GM21529 (cell line): ENCODE data around the gene NFILZ.
"Not testable (repeated sequence)": the region's sequence is repeated elsewhere in the genome, so short reads cannot be mapped to it uniquely, and the experiment has no call there.

Experiments
- ATAC-seq: cut with Tn5 transposase; IDR thresholded peaks from one replicate; pipeline ENCODE4 v1.9.1; 2021; ENCODE audit not compliant: unreplicated experiment

The NFILZ gene

DNA sequence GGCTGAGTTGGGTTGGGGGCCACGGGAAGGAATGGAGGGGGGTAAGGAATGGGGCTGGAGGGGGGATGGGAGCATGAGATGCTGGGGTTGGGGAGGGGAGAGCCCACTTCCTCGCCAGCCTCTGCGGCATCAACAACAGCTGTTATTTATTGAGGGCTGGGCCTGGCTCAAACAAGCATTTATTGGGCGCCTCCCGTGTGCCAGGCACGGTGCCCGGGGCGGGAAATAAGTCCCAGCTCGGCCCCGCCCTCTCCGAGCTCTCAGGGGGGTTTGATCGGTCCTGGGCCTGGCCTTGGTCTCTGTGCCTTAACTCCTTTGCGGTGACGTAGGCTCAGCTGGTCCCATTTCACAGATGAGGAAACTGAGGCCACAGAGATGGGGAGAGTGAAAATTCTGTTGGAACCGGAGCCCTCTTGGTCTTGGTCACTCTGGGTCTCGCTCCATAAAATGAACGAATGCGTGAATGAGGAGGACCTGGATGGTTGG is 19.0 kb upstream of the NFILZ start:
- no peak for ATAC-seq

- no peak for ATAC-seq
These were observed 18.3 kb upstream of the NFILZ start for GRCh38 chr19:8611877-8612806.

DNA sequence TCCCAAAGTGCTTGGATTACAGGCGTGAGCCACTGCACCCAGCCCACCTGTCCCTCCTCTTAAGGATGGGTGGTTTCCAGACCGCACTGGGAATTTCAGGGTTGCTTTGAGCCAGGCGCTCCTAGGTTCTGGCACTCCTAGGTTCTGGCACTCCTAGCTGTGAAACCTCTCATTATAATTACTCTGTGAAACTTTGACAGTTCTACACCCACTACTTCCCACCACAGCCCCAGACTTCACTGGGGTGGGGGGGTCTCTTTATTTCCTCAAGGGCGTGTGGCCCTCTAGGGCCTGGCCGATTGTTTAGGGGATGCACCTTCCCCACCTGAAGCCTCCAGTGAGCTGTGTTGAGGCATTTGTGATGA is 17.6 kb upstream of the NFILZ start:
- no peak for ATAC-seq

DNA sequence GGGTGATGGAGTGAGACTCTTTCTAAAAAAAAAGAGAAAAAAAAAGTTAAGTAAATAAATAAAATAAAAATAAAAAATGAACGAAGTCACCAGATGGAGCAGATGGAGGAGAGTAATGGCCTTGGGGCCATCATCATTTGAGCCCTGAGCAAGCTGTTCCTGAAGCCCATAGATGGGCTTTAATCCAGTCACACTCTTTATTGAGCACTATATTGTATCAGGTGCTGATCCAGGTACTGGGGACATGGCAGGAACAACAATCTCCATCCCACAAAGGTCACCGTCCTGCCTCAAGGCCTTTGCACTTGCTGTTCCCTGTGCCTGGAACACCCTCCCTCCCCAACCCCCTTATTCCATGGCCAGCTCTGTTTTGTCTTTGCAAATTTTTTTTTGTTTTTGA is 16.0 kb upstream of the NFILZ start:
- no peak for ATAC-seq

GRCh38 chr19:8615024-8615423 is 15.4 kb upstream of the NFILZ start:
- ATAC-seq: no peak

GRCh38 chr19:8615813-8616596 is 14.4 kb upstream of the NFILZ start:
- no peak for ATAC-seq

GRCh38 chr19:8616861-8617260 is 13.6 kb upstream of the NFILZ start:
- ATAC-seq: no peak

DNA sequence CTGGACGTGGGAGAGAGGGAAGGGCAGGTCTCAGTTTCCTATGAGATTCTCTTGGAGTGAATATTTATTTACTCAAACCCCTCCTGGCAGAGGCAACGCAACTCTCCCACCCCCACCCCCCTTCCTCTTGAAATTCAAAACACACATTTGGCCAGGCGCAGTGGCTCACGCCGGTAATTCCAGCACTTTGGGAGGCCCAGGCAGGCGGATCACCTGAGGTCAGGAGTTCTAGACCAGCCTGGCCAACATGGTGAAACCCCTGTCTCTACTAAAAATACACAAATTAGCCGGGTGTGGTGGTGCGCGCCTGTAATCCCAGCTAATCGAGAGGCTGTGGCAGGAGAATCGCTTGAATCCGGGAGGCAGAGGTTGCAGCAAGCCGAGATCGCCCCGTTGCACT is 13.1 kb upstream of the NFILZ start:
- not testable (repeated sequence) for ATAC-seq

DNA sequence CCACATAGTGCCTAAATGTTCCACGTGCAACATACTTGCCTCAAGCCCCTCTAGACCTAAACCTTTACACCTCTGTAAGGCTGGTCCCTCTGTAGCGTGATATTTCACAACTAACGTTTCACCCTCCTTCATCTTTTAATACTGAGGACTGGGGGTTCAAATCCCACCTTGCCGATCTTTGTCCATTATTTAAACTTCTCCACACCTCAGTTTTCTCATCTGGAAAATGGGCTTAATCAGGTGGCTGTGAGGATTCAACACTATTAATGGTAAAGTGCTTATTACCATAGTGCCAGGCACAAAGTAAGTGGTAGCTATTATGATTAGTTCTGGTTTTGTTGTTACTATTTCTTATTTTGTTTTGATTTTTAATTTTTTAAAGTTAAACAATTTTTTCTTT is 12.4 kb upstream of the NFILZ start:
- no peak for ATAC-seq

DNA sequence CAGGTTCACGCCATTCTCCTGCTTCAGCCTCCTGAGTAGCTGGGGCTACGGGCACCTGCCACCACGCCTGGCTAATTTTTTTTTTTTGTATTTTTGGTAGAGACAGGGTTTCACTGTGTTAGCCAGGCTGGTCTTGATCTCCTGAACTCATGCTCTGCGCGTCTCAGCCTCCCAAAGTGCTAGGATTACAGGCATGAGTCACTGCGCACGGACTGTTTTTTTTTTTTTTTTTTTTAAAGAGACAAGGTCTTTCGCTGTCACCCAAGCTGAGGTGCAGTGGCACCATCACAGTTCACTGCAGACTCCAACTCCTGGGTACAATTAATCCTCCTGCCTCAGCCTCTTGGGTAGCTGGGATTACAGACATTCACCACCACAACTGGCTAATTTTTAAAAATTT is 11.7 kb upstream of the NFILZ start:
- no peak for ATAC-seq

GRCh38 chr19:8622886-8623285 is 7.5 kb upstream of the NFILZ start:
- not testable (repeated sequence) for ATAC-seq

- ATAC-seq: no peak
These were observed 3.6 kb upstream of the NFILZ start for GRCh38 chr19:8626842-8627241.

DNA sequence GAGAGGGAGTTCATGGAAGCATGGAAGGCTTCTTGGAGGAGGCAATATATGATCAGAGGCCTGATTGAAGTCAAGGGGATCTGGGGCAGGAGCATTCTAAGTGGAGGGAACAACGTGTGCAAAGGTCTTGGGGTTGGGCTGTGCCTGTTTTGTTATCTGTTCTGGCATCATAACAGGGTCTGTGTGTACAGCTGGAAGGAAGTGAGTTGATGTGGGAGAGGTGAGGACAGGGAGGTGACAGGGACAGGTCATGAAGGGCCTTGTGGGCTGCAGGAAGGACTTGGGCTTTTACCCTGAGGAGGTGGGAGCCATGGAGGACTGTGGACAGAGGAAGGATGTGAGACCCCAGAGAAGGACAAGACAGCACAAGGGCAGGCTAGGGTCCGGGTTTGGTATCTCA is 1.2 kb upstream of the NFILZ start:
- no peak for ATAC-seq

DNA sequence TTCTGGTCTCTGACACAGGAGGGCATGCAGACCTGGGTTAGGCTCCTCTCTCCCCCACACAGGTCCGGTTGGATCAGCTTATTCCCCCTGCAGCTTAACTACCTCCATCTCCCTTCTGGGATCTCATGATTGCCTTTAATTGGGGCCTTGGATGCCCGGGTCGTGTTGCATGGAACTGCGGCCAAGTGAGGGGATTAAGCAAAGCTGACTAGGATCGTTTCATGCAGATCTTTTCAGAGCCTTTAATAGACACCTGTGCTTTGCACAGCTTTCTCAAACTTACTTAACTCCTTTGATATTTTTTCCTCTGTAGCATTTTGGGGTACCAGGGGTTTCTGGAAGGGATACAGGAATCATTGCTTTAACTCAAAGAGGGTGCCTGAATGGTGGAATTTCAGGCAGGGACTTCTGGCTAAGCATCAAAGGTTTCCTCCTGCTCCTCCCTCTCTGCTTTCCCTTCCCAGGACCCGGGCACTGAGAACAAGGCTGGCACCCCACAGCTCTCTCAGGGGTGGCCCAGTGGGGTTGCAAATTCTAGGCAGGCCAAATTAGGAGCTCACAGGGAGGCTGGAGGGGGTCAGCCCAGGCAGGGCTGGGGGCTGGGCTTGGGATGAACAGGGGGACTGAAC is 477 bp downstream of the NFILZ start:
- no peak for ATAC-seq

GRCh38 chr19:8631425-8631819 is 989 bp downstream of the NFILZ start:
- ATAC-seq: no peak

- no peak for ATAC-seq
These were observed 5.0 kb downstream of the NFILZ start for GRCh38 chr19:8635422-8635821.

DNA sequence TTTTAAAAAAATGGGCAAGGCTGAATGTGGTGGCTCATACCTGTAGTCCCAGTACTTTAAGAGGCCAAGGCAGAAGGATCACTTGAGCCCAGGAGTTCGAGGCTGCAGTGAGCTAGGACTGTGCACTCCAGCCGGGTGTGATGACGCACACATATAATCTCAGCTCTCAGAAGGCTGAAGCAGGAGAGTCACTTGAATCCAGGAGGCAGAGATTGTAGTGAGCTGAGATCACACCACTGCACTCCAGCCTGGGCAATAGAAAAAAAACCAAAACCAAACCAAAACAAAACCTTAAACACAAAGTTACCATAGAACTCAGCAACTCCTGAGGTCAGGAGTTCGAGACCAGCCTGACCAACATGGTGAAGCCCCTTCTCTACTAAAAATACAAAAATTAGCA is 6.6 kb downstream of the NFILZ start:
- ATAC-seq: not testable (repeated sequence)

- no peak for ATAC-seq
These were observed 7.7 kb downstream of the NFILZ start for GRCh38 chr19:8638078-8638619.

DNA sequence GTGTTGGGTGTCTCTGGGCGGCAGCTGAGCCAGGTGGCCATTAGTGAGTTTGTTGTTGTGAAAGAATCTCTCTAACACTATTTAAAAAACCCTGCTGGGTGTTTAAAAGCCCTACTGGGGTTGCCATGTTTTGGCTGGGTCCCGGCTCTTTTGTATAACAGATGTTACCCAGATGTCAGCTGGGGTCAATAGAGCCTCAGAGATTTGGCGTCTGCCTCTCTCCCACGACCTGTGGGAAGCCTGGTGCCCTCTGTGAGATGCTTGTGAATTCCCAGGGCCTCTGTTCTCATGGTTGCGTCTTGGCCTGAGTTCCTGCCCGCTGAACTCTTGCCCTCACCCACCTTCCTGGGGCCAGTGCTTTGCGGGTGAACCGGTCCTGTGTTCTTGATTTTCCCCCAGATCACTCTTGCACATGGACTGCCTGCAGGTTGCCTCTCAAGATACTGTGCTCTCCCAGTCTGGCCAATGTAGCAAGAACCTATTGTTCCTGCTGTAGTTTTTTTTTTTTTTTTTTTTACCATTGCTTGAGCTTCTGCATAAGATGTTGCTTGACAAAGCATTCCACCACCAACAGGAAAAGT is 9.5 kb downstream of the NFILZ start:
- no peak for ATAC-seq

DNA sequence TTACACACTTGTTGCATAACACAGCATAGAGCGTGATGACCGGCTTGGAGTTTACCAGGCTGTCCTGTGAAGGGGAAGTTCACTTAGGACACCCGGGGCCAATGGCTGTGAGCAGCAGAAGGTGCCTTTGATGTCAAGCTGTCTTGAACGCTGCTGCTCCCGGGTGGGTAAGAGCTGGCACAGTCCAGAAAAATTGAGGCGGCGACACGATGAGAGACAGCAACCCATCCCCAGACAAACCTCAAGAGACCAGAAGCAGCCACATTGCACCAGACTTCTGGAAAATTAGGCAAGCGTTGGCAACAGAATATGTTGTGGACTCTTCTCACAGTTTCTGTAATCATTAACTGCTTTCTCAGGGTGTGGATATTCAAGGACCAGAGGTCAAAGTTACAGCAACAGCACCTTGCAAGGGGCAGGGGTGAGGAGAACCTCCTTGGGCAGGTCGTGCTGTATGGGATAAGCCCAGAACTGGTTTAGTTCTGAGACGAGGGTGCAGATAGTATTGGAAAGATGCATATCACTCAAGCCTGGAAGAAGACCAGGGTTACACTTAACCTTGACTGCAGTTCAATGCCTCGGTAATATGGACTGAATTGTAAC is 10.1 kb downstream of the NFILZ start:
- ATAC-seq: no peak
